Measurements from ENCODE around the gene ENTREP3. TPM values are rescaled to one million over a fixed set of nuclear protein-coding genes. Genes with fewer than 3 reads are reported as not detected.

ENTREP3 gene
- total and polyA plus RNA-seq, 4 donors, result 8.4 to 28.7 (median 12.9) TPM

DNA sequence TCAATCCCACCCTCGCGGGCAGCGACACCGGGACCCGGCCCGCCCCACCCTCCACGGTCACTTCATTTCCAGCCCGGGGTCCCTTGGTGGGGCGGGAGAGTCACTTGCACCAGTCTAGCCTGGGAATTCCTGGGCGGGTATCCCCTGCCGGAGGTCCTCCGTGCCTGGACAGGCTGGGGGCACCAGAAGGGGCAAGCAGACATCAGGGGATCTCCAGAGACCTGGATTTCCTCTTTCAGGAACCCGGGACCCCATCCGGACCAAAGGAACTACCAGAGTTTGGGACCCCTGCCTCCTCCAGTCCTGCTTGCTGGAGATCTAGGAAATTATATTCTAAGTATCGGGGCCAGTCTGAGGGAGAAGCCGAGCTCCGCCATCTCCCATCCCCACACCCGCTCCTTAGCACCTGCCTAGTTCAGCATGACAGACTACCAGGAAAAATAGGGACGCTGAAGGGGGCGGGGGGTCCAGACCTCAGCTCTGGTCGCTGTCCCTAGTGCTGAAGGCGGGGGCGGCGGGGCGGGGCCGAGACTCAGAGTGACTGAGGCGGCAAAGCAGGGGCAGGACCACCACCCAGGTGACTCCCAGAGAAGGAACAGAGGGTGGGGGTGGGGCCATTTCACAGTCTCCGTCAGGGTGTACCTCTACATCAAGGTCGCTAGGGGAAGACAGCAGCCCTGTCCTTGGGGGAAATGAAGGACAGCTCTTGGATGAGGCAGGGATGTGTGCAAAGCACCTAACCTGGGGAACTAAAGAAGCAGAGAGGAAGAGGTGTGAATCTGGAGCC is 22.8 kb upstream of the ENTREP3 start:
- WGBS, 2 donors, result 0 to 1% methylated on average over 25 to 29 of the region's 29 CpGs
- no peaks in the 10 kb centered on the region for H3K9me3 ChIP-seq (ENCODE audit: control insufficient read depth in 4 of 4, insufficient read depth in 3 of 4, low read length in 3 of 4)
- peaks cover 0 to 24% (median 8%) of the 10 kb centered on the region in 5 donors for H3K4me1 ChIP-seq (ENCODE audit: control insufficient read depth in 5 of 5, insufficient read depth in 5 of 5, low read length in 5 of 5)
- peak overlapping the region in 1 of 2 donors; percentile 43 for H3K27ac ChIP-seq (ENCODE audit: low read depth in 1 of 2, low read length in 1 of 2)
- ATAC-seq (ENCODE audit: insufficient read depth, low FRiP score) (no peak), DNase-seq (peak; percentile 53 to 67 (median 54))
- TF ChIP-seq, protein P1, sequence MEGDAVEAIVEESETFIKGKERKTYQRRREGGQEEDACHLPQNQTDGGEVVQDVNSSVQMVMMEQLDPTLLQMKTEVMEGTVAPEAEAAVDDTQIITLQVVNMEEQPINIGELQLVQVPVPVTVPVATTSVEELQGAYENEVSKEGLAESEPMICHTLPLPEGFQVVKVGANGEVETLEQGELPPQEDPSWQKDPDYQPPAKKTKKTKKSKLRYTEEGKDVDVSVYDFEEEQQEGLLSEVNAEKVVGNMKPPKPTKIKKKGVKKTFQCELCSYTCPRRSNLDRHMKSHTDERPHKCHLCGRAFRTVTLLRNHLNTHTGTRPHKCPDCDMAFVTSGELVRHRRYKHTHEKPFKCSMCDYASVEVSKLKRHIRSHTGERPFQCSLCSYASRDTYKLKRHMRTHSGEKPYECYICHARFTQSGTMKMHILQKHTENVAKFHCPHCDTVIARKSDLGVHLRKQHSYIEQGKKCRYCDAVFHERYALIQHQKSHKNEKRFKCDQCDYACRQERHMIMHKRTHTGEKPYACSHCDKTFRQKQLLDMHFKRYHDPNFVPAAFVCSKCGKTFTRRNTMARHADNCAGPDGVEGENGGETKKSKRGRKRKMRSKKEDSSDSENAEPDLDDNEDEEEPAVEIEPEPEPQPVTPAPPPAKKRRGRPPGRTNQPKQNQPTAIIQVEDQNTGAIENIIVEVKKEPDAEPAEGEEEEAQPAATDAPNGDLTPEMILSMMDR (IDR thresholded peaks at IDR 0.05; ENCODE audit: control extremely low read depth, extremely low read depth), result no peak
- H3K36me3 ChIP-seq (ENCODE audit: control insufficient read depth in 4 of 4, insufficient read depth in 4 of 4, low read length in 4 of 4), result peaks cover 0 to 4% (median 0%) of the 10 kb centered on the region in 4 donors
- no peak overlapping the region for H3K9ac ChIP-seq (ENCODE audit: insufficient read depth in 1 of 2, low read length in 2 of 2)
- peak overlapping the region; percentile 47 for H3K4me3 ChIP-seq
- no peaks in the 10 kb centered on the region for H3K27me3 ChIP-seq (ENCODE audit: control insufficient read depth in 3 of 3, insufficient read depth in 3 of 3, low read length in 2 of 3)

DNA sequence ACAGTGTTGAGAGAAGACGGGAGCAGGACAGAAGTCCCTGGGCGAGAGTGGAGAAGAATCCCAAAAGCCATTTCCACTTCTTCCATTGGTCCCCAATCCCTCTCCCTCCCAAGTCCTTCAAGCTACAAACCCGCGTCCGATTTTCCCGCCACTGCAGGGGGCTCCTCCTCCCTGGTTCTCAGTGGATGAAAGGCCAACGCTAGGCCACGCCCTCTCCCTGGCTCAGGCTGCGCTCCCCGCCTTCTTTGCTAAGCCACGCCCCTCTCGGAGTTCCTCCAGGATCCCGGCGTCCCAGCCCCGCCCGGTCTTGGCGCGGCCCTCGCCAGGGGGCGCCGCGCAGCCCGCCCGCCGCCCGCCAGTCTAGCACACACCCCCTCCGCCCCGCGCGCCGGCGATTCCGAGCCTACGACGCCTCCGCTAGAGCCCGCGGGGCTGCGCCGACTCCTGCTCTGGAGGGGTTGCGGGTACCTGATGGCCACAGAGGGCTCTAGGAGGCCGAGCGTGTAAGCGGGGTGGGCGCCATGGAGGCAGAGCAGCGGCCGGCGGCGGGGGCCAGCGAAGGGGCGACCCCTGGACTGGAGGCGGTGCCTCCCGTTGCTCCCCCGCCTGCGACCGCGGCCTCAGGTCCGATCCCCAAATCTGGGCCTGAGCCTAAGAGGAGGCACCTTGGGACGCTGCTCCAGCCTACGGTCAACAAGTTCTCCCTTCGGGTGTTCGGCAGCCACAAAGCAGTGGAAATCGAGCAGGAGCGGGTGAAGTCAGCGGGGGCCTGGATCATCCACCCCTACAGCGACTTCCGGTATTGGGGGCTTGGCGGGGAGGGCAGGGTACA is 22.0 kb upstream of the ENTREP3 start, which contains the start of gene HCN3:
Gene HCN3 (plus strand): TSS at position 394 of the 832 bp plus-strand sequence. CDS start 128 bp downstream, at position 522.
- H3K9ac ChIP-seq (ENCODE audit: insufficient read depth in 1 of 2, low read length in 2 of 2), result no peak within 1 kb of the TSS
- peak within 1 kb of the TSS in 1 of 2 donors; percentile 43 for H3K27ac ChIP-seq (ENCODE audit: low read depth in 1 of 2, low read length in 1 of 2)
- TF ChIP-seq, protein P1 (IDR thresholded peaks at IDR 0.05; ENCODE audit: control extremely low read depth, extremely low read depth), result peak; percentile 69
- WGBS, 2 donors, result 0 to 1% methylated on average over 61 to 68 of the region's 68 CpGs
- H3K4me3 ChIP-seq, result peak within 1 kb of the TSS; percentile 47
- peaks cover 3 to 27% (median 10%) of the 10 kb centered on the region in 5 donors for H3K4me1 ChIP-seq (ENCODE audit: control insufficient read depth in 5 of 5, insufficient read depth in 5 of 5, low read length in 5 of 5)
- ATAC-seq (ENCODE audit: insufficient read depth, low FRiP score) (peak; percentile 88), DNase-seq (peak; percentile 98 to 99 (median 98))
- H3K27me3 ChIP-seq (ENCODE audit: control insufficient read depth in 3 of 3, insufficient read depth in 3 of 3, low read length in 2 of 3), result no peaks in the 10 kb centered on the region
- no peaks in the 10 kb centered on the region for H3K9me3 ChIP-seq (ENCODE audit: control insufficient read depth in 4 of 4, insufficient read depth in 3 of 4, low read length in 3 of 4)
- peaks cover 0 to under 1% (median 0%) of the 10 kb centered on the region in 4 donors for H3K36me3 ChIP-seq (ENCODE audit: control insufficient read depth in 4 of 4, insufficient read depth in 4 of 4, low read length in 4 of 4)

DNA sequence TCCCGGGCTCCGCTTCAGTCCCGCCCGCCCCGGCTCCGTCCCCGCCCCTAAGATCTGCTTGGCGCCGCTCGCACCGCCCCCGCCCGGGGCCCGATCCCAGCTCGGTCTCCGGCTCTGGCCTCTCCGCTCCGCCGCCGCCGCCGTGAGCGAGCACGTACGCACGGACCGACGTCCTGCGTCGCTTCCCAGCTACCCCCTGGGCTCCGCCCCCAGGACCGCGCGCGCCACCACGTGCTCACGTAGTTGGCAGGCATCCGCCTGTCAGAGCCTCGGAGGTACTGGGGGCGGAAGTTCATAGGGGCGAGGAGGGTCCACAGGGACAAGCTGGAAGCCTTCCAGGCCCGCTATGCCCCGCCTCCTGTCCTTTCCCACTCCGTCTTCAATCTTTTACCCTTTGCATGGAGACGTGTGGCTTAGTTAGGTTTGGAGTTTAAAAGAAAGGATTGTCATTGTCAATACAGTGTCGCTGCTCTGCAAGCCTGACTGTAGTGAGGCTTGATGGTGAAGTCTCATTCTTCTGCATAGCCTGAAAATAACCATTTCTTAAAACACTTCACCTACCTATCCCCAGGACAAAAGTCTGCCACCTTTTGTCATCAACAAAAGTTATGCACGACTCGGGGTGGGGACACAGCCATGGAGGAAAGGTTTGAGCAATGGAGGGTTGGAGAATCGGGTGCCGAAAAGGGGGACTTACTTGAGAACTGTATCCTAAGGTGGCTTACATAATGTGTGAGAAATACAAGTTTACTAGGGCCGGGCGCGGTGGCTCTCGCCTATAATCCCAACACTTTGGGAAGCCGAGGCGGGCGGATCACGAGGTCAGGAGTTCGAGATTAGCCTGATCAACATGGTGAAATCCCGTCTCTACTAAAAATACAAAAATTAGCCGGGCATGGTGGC is 18.3 kb upstream of the ENTREP3 start, which contains the start of gene CLK2:
Gene CLK2 (minus strand): TSS at position 162 of the 903 bp plus-strand sequence. CDS start 2,527 bp downstream, outside the sequence.
- H3K36me3 ChIP-seq (ENCODE audit: control insufficient read depth in 4 of 4, insufficient read depth in 4 of 4, low read length in 4 of 4), result peaks cover 18 to 23% (median 20%) of the 10 kb centered on the region in 4 donors
- WGBS, 2 donors, result 12 to 17% methylated on average over 45 to 61 of the region's 61 CpGs
- peak within 1 kb of the TSS; percentile 78 to 85 for H3K27ac ChIP-seq (ENCODE audit: low read depth in 1 of 2, low read length in 1 of 2)
- H3K4me1 ChIP-seq (ENCODE audit: control insufficient read depth in 5 of 5, insufficient read depth in 5 of 5, low read length in 5 of 5), result peaks cover 3 to 29% (median 10%) of the 10 kb centered on the region in 5 donors
- ATAC-seq (ENCODE audit: insufficient read depth, low FRiP score), result peak; percentile 93
- H3K9ac ChIP-seq (ENCODE audit: insufficient read depth in 1 of 2, low read length in 2 of 2), result peak within 1 kb of the TSS; percentile 58 to 92
- no peaks in the 10 kb centered on the region for H3K9me3 ChIP-seq (ENCODE audit: control insufficient read depth in 4 of 4, insufficient read depth in 3 of 4, low read length in 3 of 4)
- peak within 1 kb of the TSS; percentile 66 for H3K4me3 ChIP-seq
- DNase-seq, result peak; percentile 97 to 99 (median 97)
- no peaks in the 10 kb centered on the region for H3K27me3 ChIP-seq (ENCODE audit: control insufficient read depth in 3 of 3, insufficient read depth in 3 of 3, low read length in 2 of 3)
- TF ChIP-seq, protein P1 (IDR thresholded peaks at IDR 0.05; ENCODE audit: control extremely low read depth, extremely low read depth), result no peak

All from lung (tissue), 12 donors.